HG02852 (cell line): ENCODE data around the gene RNF32.
"Not testable (repeated sequence)": the region's sequence is repeated elsewhere in the genome, so short reads cannot be mapped to it uniquely, and the experiment has no call there.

Source experiments
- ATAC-seq: cut with Tn5 transposase; IDR thresholded peaks from one replicate; pipeline ENCODE4 v1.9.1; 2021; ENCODE audit warnings: mild to moderate bottlenecking, moderate library complexity; ENCODE audit not compliant: unreplicated experiment

Gene RNF32

DNA sequence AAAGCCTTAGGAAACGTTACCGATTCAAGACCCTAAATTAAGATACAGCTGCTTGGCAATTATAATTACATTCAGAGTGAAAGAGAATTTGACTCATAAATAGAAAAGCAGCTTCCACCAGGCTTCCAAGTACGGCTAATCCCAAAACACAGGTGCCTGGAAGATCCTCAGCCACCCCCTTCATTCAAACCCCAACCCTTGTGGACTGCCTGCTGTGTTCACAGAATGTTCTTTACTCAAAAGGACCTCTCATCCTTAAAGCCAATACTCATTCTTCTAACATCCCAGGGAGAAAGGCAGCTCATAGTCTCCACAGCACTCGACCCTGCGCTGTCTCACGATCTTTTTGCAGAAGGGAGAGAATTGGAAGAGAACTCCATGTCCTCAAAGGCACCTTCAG lies 32.9 kb downstream of the RNF32 start:
- ATAC-seq: no peak

DNA sequence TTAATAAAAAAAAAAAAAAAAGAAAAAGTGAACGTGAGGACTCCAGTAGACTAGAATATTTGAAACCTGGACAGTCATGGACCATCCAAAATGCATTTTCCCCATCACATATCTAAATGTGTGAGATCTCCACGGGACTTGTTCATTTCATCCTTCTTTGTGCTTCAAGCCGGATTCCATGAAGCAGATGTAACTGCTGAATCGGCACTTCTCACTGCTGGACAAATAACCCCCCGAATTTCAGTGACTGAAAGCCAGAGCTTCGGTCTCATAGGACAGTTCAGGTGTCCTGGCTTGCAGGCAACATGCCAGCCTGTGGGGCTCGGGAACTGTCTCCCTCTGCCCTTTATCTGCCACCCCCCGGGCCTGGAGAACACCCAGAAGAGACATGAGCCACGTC lies 33.3 kb downstream of the RNF32 start:
- no peak for ATAC-seq

DNA sequence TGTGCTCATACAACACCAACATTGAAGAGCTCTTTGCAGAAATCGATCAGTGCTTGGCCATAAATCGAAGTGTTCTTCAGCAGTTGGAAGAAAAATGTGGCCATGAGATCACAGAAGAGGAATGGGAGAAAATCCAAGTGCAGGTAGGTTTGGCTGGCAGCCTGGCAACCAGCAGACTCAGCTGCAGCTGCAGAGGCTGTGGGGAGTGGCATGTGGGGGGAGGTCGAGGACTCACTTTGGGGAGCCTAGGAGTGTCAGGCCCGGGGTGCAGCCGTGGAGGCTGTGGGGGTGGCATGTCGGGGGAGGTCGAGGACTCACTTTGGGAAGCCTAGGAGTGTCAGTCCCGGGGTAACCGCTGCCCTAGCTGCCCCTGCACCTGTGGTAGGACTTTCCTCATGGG lies 35.1 kb downstream of the RNF32 start:
- no peak for ATAC-seq

DNA sequence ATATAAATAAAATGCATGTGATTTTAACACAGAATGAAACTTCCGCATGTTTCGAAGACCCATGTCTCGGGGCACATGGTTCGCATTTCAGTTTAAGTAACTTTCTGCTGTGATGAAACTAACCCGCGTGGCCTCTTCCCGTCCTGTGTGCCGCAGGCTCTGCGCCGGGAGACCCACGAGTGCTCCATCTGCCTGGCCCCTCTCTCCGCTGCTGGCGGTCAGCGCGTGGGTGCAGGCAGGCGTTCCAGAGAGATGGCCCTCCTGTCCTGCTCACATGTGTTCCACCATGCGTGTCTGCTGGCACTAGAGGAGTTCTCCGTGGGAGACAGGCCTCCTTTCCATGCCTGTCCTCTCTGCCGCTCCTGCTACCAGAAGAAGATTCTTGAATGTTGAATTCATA lies 35.7 kb downstream of the RNF32 start:
- no peak for ATAC-seq

DNA sequence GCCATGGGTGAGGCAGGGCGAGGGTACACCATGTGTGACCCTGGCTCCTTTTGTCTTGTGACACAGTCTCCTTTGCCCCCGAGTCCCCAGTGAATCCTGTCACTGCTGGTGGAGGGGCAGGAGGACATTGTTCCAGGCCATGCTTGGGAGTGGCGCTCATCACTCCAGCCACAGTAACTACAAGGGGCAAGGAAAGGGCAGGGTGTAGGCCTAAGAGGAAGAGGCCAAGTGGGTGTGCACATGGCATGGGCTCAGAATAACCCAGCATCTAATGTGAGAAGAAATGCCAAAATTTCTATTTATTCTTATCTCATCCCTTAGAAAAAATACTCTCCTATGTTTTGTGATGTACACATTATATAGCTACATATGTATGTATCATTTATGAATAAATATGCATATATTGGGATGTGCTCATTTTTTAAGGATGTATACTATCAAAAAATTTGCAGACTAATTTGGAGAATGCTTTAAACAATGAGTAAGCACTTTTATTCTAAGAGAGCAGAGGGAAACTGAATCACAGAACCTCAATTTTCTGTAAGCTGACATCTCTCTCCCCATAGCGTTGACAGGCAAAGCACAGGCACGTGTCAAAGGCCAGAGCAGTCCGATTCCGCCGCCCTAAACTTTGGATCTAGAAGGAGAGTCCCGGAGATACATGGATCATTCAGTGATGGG lies 36.9 kb downstream of the RNF32 start:
- ATAC-seq: no peak

- no peak for ATAC-seq
Observed at GRCh38 chr7:156680281-156680680, 39.7 kb downstream of the RNF32 start.

GRCh38 chr7:156682928-156683327 lies 42.4 kb downstream of the RNF32 start:
- no peak for ATAC-seq

DNA sequence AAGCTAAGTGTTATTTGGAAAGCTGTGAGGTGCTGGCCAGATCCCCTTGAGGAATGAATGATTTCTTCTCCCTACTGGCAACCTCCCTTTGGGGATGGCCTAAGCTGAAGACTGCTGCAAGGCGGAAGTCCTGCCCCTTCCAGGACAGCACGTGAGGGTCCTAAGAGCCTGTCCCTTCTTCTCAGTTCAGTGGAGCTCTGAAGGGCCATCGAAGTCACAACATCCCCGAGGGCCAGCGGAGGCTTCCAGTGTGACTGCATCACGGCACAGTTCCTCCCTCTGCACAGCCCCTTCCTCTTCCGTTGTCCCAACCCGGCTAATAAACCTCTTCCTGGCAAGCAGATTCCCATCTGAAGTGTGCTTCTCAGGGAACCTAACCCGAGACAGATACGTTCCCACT lies 43.7 kb downstream of the RNF32 start:
- ATAC-seq: no peak

- ATAC-seq: no peak
Observed at GRCh38 chr7:156684661-156685060, 44.1 kb downstream of the RNF32 start.

DNA sequence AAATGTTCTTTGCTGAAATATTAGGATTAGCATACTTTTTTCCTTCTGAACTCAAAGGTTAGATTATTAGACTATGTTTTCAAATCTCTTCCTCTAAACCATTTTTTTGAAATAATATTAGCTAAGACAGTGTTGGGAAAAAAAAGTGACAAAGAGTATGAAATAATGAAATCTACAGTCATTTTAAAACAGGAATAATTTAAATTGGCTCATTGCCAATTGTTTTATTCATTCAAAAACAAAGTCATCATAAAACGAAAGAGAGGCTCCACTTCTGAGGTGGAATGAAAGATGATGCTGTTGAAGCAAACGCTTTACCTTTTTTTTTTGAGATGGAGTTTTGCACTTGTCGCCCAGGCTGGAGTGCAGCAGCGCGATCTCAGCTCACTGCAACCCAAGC lies 51.2 kb downstream of the RNF32 start:
- no peak for ATAC-seq

GRCh38 chr7:156692849-156693248 lies 52.3 kb downstream of the RNF32 start:
- ATAC-seq: no peak

DNA sequence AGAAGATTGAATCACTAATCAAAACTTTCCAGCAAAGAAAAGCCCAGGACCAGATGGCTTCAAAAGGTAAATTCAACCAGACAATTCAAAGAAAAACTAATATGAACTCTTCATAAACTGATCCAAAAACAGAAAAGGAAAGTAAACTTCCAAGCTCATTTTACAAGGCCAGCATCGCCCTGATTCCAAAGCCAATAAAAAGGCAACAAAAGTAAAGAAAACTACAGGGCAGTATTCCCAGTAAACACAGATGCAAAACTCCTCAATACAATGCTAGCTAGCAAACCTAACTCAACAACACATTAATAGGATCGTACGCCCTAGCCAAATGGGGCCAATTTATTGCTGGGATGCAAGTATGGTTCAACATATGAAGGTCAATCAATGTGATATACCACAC lies 53.1 kb downstream of the RNF32 start:
- ATAC-seq: no peak

DNA sequence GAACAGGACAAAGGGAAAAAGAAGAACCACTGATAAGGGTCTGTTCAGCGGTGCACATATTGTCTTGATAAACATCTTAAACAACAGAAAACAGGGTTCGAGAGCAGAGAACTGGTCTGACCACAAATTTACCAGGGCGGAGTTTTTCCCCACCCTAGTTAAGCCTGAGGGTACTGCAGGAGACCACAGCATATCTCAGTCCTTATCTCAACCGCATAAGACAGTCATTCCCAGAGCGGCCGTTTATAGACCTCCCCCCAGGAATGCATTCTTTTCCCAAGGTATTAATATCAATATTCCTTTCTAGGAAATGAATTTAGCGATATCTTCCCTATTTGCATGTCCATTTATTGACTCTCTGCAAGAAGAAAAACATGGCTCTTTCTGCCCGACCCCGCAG lies 56.7 kb downstream of the RNF32 start:
- ATAC-seq: not testable (repeated sequence)

DNA sequence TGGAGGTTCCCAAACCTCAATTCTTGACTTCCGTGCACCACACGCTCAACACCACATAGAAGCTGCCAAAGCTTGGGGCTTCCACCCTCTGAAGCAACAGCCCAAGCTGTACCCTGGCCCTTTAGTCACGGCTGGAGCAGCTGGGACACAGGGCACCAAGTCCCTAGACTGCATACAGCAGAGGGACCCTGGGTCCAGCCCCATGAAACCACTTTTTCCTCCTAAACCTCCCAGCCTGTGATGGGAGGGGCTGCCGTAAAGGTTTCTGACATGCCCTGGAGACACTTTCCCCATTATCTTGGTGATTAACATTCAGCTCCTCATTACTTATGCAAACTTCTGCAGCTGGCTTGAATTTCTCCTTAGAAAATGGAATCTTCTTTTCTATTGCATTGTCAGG lies 57.9 kb downstream of the RNF32 start:
- ATAC-seq: not testable (repeated sequence)

GRCh38 chr7:156701787-156702186 lies 61.2 kb downstream of the RNF32 start:
- ATAC-seq: not testable (repeated sequence)

GRCh38 chr7:156702399-156702798 lies 61.8 kb downstream of the RNF32 start:
- no peak for ATAC-seq

DNA sequence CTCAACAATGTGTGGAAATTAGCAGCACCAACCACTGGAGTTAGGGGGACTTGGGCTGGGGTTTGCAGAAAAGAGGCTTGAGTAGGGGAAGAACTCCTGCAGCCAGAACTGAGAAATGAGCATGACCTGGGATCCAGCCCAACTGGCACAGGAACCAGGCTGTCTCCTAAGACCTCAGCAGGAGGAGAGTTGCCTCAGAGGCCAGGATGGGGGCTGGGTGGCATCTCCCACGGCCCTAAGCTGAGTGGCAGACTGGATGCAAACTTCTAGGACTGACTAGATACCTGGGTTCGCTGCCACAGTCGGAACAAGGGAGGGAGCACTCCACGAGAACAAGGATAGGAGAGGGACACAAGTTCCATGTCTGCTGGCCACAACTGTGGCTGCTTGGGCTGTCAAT lies 62.6 kb downstream of the RNF32 start:
- no peak for ATAC-seq

DNA sequence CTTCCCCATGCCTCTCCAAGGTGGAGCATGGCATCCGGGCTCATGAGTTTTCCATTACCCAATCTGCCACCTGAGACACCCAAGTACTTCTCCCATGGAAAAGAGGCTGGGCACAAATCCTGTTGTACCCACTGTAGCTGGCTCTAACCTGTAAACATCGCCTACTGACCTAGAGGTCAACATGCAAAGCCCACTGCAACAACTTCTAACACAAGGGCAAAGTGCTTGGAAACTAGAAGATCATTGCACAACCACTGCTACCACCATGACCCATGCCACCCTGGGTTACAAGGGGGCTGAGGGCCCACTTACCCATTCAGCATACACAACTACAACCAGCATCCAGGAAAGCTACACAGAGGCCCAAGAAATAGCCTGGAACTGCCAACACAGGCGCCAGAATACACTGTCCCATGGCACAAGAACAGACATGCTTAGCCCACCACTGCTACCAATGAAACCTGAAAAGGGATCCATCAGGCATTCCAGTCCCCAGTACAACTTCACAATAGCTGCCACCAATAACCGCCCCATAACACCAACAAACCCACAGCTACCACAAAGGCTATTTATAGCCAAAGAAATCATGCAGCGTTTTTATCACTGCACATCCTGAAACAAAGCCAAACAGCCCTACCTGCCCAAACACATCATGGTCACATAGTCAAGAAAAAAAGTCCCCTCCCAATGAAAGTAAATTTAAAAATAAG lies 63.4 kb downstream of the RNF32 start:
- ATAC-seq: no peak

DNA sequence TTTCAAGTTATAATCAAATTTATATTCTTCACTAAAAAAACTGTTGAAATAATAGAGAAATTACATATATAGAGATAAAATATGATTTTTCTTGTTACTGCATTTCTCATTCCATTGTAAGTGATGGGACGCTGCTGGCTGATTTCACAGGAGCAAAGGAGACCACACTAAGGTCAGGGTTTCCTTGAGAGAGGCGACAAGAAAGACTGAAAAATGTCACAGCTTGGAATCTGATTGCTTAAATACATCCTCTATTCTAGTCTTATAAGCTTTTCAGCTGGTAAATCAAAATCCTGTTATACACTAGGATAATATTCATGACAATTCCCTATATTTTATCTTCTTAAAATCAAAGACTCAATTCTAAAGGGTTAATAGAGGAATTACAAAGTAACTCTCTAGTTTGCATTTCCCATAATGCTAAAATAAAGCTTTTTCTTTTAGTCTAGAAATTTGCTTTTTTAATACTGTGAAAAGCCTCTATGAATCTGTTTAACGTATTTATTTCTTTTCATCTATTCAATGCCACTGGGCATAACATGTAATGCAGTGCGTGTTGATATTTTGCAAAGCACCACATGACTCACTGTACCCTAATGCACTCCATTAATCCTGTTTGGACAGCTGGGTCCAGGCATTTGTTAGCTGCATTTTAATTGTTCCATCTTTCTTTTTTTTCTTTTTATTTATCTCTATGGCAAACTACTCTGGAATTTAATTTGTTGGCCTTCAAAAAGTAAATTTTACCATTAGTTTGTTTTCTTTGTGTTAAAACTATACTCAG lies 81.7 kb downstream of the RNF32 start:
- ATAC-seq: no peak

GRCh38 chr7:156725073-156725472 lies 84.5 kb downstream of the RNF32 start:
- ATAC-seq: no peak

DNA sequence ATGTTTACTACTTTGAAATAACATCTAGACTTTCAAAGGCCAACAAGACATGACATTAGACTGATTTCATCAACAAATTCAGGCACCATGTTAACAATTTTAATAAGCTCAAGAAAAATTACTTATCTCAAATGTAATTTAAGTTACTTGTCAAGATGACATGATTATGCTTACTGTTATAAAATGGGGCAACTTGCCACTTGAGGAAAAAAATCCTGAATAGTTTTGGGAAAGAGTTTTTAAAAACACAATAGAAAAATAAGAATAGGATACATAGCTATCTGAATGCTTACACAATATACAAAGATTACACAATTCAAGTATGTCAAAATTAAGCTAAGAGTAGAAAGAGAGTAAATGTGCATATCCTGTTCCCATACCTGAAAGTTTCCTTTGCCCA lies 85.4 kb downstream of the RNF32 start:
- no peak for ATAC-seq
